CD4-positive, alpha-beta T cell treated with Interleukin-21 for 1 hour (primary cell): Measurements from ENCODE around the gene PRDM9.

Source experiments
- DNase-seq: peaks from one replicate; pipeline ENCODE4 v3.0.0-alpha.2; 2020

PRDM9 gene

GRCh38 chr5:23528677-23529076 is 21.3 kb downstream of the PRDM9 start:
- DNase-seq = no peak

GRCh38 chr5:23530571-23530970 is 23.2 kb downstream of the PRDM9 start:
- no peak for DNase-seq

GRCh38 chr5:23571059-23571458 is 63.6 kb downstream of the PRDM9 start:
- DNase-seq = no peak
